ENCODE data around the gene EVX2.

Gene EVX2

DNA sequence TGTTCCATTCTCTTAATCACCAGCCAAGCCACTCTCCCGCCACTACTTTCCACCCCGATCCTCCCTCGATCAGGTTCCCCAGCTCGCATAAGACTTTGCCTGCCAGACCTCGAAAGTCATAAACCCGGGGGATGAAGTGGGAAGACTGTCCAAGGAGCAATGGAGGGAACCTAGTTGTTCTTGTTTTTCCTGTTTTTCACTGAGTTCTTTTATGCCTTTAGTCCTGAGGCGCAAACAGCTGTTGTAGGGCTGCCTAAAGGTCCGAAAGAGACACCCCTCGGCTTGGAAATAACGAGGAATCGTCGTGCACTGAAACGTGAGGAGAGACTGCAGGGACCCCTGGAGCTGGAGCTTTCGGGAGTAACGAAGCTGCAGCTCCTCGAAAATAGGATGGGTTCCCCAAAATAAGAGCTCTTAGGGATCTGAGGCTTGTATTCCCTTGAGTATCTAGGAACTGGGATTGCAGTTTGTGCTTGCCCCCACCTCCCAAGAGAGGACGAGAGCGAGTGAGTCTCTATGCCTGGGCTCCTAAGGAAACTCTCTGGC lies 14.1 kb upstream of the EVX2 start:
- no peak for DNase-seq (ENCODE audit: low read depth)
- TF ChIP-seq, protein P1, sequence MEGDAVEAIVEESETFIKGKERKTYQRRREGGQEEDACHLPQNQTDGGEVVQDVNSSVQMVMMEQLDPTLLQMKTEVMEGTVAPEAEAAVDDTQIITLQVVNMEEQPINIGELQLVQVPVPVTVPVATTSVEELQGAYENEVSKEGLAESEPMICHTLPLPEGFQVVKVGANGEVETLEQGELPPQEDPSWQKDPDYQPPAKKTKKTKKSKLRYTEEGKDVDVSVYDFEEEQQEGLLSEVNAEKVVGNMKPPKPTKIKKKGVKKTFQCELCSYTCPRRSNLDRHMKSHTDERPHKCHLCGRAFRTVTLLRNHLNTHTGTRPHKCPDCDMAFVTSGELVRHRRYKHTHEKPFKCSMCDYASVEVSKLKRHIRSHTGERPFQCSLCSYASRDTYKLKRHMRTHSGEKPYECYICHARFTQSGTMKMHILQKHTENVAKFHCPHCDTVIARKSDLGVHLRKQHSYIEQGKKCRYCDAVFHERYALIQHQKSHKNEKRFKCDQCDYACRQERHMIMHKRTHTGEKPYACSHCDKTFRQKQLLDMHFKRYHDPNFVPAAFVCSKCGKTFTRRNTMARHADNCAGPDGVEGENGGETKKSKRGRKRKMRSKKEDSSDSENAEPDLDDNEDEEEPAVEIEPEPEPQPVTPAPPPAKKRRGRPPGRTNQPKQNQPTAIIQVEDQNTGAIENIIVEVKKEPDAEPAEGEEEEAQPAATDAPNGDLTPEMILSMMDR (conservative IDR thresholded peaks at IDR 0.05; ENCODE audit: low read depth, low read length), result no peak
- no peak overlapping the region for H3K4me3 ChIP-seq (ENCODE audit: low read depth, low read length)

GRCh38 chr2:176096986-176097819 lies 13.4 kb upstream of the EVX2 start:
- TF ChIP-seq, protein P1 (conservative IDR thresholded peaks at IDR 0.05; ENCODE audit: low read depth, low read length), result peak; percentile 82
- peak; percentile 65 for DNase-seq (ENCODE audit: low read depth)
- H3K4me3 ChIP-seq (ENCODE audit: low read depth, low read length), result peak overlapping the region; percentile 44

- H3K4me3 ChIP-seq (ENCODE audit: low read depth, low read length), result peak overlapping the region; percentile 18
- TF ChIP-seq, protein P1 (conservative IDR thresholded peaks at IDR 0.05; ENCODE audit: low read depth, low read length), result no peak
- no peak for DNase-seq (ENCODE audit: low read depth)
Measured at GRCh38 chr2:176096243-176096985, 12.7 kb upstream of the EVX2 start.

DNA sequence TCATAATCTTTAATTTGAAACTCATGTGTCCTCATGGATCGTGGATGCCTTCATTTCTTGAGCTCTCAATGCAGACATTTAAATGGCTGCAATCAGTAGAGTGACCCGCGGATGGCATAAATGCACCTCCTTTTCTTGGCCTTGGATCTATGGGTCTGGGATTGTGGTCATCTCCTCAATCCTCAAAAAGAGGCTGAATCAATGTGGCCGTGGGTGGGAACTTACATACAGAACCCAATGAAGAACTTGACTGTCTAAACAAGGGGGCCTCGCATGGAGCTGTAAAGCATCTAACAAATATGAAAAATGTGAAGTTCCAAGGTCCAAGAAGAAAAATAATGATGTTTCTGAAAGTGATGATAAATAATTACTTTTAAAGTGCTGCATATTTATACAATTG lies 11.7 kb upstream of the EVX2 start:
- no peak for DNase-seq (ENCODE audit: low read depth)
- TF ChIP-seq, protein P1 (conservative IDR thresholded peaks at IDR 0.05; ENCODE audit: low read depth, low read length), result no peak
- H3K4me3 ChIP-seq (ENCODE audit: low read depth, low read length), result no peak overlapping the region

DNA sequence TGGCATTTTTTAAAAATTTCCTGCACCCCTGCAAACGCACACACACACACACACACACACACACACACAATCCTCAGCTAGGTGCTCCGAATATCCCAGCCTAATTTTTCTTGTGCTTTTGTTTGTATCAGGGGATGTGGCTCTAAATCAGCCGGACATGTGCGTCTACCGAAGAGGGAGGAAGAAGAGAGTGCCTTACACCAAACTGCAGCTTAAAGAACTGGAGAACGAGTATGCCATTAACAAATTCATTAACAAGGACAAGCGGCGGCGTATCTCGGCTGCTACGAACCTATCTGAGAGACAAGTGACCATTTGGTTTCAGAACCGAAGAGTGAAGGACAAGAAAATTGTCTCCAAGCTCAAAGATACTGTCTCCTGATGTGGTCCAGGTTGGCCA lies 10.6 kb upstream of the EVX2 start:
- DNase-seq (ENCODE audit: low read depth), result no peak
- TF ChIP-seq, protein P1 (conservative IDR thresholded peaks at IDR 0.05; ENCODE audit: low read depth, low read length), result no peak
- no peak overlapping the region for H3K4me3 ChIP-seq (ENCODE audit: low read depth, low read length)

DNA sequence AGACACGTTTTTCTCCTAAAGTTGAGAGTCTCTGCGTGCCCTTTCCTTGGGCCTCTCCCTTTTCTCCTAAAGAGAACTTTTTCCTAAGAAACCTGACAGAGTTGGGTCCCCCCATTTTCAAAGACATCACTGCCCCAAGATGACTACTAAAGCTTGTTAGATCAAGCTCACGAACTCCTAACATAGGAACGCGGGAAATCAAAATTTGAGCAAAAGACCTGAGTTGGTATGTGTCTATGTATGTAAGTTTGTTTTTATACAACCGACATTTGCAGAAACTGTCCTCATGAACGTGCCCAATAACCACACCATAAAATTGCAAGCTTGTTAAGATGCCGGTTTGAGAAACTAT lies 10.1 kb upstream of the EVX2 start:
- TF ChIP-seq, protein P1 (conservative IDR thresholded peaks at IDR 0.05; ENCODE audit: low read depth, low read length), result no peak
- no peak overlapping the region for H3K4me3 ChIP-seq (ENCODE audit: low read depth, low read length)
- no peak for DNase-seq (ENCODE audit: low read depth)
